Erythroblast (primary cell): Measurements from ENCODE around the gene NMRK2.
"Not testable (repeated sequence)": the region's sequence is repeated elsewhere in the genome, so short reads cannot be mapped to it uniquely, and the experiment has no call there.

Source experiments
- DNase-seq, 2 experiments: peaks; one replicate each; lab custom pipeline; 2025; lab: John Stamatoyannopoulos, UW
- GATA1 ChIP-seq: IDR thresholded peaks from 2 replicates; pipeline ENCODE4 v1.6.1; 2011; ENCODE audit warnings: low read depth, mild to moderate bottlenecking, control low read depth, low read length, moderate library complexity
- POLR2A ChIP-seq: IDR thresholded peaks from 2 replicates; pipeline ENCODE4 v1.6.1; 2011; ENCODE audit warnings: mild to moderate bottlenecking, low read length

Gene NMRK2

GRCh38 chr19:3910105-3910504, 22.8 kb upstream of the NMRK2 start:
- TF ChIP-seq POLR2A (no peak), GATA1 (no peak)

GRCh38 chr19:3914199-3914598, 18.7 kb upstream of the NMRK2 start:
- no peak for DNase-seq
- TF ChIP-seq POLR2A (no peak), GATA1 (no peak)

More at GRCh38 chr19:3910105-3910504, 22.8 kb upstream of the NMRK2 start:
- DNase-seq = no peak

DNA sequence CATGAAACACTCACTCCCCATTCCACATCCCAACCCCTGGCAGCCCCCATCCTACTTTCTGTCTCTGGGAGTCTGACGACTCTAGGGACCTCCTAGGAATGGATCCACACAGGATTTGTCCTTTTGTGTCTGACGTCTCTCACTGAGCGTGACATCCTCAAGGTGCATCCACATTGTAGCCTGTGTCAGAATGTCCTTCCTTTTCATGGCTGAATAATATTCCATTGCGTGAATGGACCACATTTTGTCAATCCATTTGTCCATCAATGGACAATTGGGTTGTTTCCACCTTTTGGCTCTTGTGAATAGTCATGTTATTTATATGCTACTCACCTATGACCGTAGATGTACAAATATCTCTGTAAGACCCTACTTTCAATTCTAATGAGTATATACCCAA, 16.8 kb upstream of the NMRK2 start:
- no peak for TF ChIP-seq GATA1
- TF ChIP-seq POLR2A = no peak
- no peak for DNase-seq

GRCh38 chr19:3919793-3920192, 13.1 kb upstream of the NMRK2 start:
- DNase-seq = no peak
- TF ChIP-seq POLR2A = no peak
- no peak for TF ChIP-seq GATA1

DNA sequence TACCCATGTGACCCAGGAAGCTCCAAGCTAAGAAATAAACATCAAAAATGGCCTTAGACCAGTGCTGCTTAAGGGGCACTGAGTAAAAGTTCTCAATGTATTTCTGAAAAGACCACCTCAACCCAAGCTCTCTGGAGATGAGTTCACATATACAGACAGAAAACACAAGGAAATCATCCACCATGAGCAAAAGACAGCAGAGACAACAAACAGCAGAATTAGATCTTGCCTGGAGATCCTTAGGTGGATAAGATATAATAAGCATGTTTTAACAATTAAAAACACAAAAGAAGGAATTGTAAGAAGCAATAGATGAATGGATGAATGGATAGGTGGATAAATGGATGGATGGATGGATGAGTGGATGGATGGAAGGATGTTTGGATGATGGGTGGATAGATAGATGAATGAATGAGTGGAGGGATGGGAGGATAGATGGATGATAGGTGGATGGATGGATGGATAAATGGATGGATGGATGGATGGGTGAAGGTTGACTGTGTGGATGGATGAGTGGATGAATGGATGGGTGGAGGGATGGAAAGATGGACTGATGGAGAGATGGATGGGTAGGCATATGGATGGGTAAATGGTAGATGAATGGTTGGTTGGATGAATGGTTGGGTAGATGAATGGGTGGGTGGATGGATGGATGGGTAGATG, 9.6 kb upstream of the NMRK2 start:
- DNase-seq = no peak
- TF ChIP-seq POLR2A = no peak
- TF ChIP-seq GATA1 = no peak

DNA sequence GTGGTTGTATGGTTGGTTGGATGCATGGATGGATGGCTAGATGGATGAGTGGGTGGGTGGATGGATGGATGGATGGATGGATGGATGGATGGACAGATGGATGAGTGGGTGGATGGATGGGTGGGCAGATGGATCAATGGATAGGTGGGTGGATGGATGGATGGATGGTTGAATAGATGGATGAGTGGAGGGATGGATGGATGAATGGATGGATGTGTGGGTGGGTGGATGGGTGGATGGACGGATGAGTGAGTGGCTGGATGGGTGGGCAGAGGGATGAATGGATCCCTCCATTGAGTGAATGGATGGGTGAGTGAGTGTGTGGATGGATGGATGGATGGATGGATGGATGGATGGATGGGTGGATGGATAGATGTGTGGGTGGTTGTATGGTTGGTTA, 9.0 kb upstream of the NMRK2 start:
- no peak for TF ChIP-seq POLR2A
- no peak for TF ChIP-seq GATA1
- no peak for DNase-seq

- TF ChIP-seq POLR2A (no peak), GATA1 (no peak)
- no peak for DNase-seq
Observed at GRCh38 chr19:3931041-3931440, 1.8 kb upstream of the NMRK2 start.

GRCh38 chr19:3936506-3937442, 3.9 kb downstream of the NMRK2 start:
- DNase-seq = no peak
- TF ChIP-seq POLR2A (no peak), GATA1 (no peak)

DNA sequence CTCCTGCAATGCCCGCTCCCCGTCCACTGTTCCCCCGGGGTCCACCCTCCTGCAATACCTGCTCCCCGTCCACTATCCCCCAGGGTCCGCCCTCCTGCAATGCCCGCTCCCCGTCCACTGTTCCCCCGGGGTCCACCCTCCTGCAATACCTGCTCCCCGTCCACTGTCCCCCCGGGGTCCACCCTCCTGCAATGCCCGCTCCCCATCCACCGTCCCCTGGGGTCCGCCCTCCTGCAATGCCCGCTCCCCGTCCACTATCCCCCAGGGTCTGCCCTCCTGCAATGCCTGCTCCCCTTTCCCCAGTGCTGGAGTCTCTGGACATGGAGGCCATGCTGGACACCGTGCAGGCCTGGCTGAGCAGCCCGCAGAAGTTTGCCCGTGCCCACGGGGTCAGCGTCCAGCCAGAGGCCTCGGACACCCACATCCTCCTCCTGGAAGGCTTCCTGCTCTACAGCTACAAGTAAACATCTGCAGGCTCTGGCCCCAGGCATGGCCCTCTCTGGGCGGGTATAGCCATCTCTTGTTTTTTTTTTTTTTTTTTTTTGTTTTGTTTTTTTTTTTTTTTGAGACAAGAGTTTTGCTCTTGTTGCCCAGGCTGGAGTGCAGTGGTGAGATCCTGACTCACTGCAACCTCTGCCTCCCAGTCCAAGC, 5.6 kb downstream of the NMRK2 start:
- DNase-seq = not testable (repeated sequence)

- TF ChIP-seq POLR2A (no peak), GATA1 (no peak)
- no peak for DNase-seq
Observed at GRCh38 chr19:3942790-3943409, 10.0 kb downstream of the NMRK2 start.

DNA sequence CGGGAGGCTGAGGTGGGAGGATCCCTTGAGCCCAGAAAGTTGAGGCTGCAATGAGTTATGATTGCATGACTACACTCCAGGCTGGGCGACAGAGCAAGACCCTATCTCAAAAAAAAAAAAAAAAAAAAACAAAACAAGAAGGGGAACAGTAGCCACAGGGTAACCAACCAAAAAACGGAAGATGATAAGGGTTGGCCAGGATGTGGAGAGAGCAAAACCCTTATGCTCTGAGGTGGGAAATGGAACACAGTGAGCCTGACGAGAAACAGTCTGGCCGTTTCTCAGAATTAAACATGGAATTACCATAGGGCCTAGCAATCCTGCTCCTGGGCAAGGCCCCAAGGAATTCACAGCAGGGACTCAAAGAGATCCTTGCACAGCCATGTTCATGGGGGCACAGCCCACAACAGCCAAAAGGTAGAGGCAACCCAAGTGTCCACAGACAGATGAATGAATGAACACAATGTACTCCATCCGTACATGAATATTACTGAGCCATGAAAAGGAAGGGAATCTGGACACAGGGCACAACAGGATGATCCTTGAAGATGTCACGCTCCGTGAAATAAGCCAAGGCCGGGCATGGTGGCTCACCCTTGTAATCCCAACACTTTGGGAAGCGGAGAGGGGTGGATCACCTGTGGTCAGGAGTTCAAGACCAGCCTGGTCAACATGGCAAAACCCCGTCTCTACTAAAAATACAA, 11.3 kb downstream of the NMRK2 start:
- TF ChIP-seq GATA1 (no peak), POLR2A (no peak)
- no peak for DNase-seq

GRCh38 chr19:3945838-3946237, 13.0 kb downstream of the NMRK2 start:
- no peak for DNase-seq
- TF ChIP-seq GATA1 (no peak), POLR2A (no peak)

DNA sequence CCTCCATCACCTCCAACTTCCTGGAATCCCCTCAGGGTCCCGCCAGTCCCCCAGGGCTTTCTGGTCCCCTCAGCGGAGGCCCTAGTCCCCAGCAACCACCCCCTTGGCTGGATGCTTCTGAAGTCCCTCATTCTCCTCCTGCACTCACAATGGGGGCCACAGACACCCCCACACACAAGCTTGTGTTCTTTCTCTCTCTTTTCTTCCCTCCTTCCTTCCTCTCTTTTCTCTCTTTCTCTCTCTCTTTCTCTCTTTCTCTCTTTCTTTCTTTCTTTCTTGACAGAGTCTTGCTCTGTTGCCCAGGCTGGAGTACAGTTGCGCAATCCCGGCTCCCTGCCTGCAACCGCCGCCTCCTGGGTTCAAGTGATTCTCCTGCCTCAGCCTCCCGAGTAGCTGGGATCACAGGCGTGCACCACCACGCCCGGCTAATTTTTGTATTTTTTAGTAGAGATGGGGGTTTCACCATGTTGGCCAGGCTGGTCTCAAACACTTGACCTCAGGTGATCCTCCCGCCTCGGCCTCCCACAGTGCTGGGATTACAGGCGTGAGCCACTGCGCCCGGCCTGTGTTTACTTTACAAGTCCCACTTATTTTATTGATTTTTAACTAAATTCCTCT, 14.6 kb downstream of the NMRK2 start:
- not testable (repeated sequence) for DNase-seq
